ENCODE measurements around the gene PSMG4.

Gene PSMG4

DNA sequence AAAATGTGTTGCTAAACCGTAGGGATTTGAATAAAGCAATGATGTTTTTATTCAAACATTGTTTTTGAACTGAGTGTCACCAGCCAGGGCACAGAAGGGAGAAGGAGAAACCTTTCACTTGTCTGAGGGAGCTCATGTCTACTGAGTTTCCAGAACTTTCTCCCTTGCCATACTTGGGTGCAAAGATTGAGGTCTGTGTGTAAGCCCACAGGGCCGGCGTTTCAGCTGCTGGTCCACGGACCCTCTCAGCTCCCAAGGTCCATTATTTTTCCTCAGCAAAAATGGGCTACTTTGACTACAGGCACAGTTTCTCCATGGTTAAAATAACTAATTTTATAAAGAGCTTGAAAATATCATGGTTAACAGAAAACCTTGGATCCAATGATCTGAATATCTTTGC is 32.6 kb downstream of the PSMG4 start:
- H3K4me3 ChIP-seq (replicated peaks; ENCODE audit: insufficient read depth, low read length), result no peak overlapping the region
- peaks cover 2% of the 10 kb centered on the region for H3K27me3 ChIP-seq (ENCODE audit: insufficient read depth, poor library complexity, severe bottlenecking)
- no peak overlapping the region for H3K27ac ChIP-seq (replicated peaks)
- no peak for DNase-seq (ENCODE audit: low read depth in 1 of 2, low spot score in 1 of 2)
- TF ChIP-seq CTCF (IDR thresholded peaks at IDR 0.05; ENCODE audit: insufficient read depth, low read length) (no peak), GABPA (IDR thresholded peaks at IDR 0.05; ENCODE audit: low read depth) (no peak), POLR2AphosphoS5 (IDR thresholded peaks at IDR 0.05; ENCODE audit: low read depth) (no peak), REST (IDR thresholded peaks at IDR 0.05; ENCODE audit: insufficient replicate concordance, low read depth) (no peak), SPI1 (IDR thresholded peaks at IDR 0.05; ENCODE audit: borderline replicate concordance, low read depth) (no peak)

- DNase-seq (ENCODE audit: low read depth in 1 of 2, low spot score in 1 of 2), result no peak
- Histone ChIP-seq H3K4me3 (replicated peaks; ENCODE audit: insufficient read depth, low read length) (no peak overlapping the region), H3K27ac (replicated peaks) (no peak overlapping the region), H3K27me3 (ENCODE audit: insufficient read depth, poor library complexity, severe bottlenecking) (peaks cover 2% of the 10 kb centered on the region)
- TF ChIP-seq GABPA (IDR thresholded peaks at IDR 0.05; ENCODE audit: low read depth) (no peak), REST (IDR thresholded peaks at IDR 0.05; ENCODE audit: insufficient replicate concordance, low read depth) (no peak), POLR2AphosphoS5 (IDR thresholded peaks at IDR 0.05; ENCODE audit: low read depth) (no peak)
Observed at GRCh38 chr6:3291987-3292386, 33.2 kb downstream of the PSMG4 start.

GRCh38 chr6:3292431-3293197 is 33.9 kb downstream of the PSMG4 start:
- H3K27ac ChIP-seq (replicated peaks), result no peak overlapping the region
- TF ChIP-seq GABPA (IDR thresholded peaks at IDR 0.05; ENCODE audit: low read depth), result no peak
- TF ChIP-seq POLR2AphosphoS5 (IDR thresholded peaks at IDR 0.05; ENCODE audit: low read depth), result no peak
- TF ChIP-seq REST (IDR thresholded peaks at IDR 0.05; ENCODE audit: insufficient replicate concordance, low read depth), result no peak
- no peak for TF ChIP-seq CTCF (IDR thresholded peaks at IDR 0.05; ENCODE audit: insufficient read depth, low read length)
- TF ChIP-seq SPI1 (IDR thresholded peaks at IDR 0.05; ENCODE audit: borderline replicate concordance, low read depth), result no peak
- no peak for DNase-seq (ENCODE audit: low read depth in 1 of 2, low spot score in 1 of 2)
- no peak overlapping the region for H3K4me3 ChIP-seq (replicated peaks; ENCODE audit: insufficient read depth, low read length)
- H3K27me3 ChIP-seq (ENCODE audit: insufficient read depth, poor library complexity, severe bottlenecking), result peaks cover 2% of the 10 kb centered on the region

Measured in HL-60 (cell line).